GM19438 (cell line): ENCODE results near the gene MORC3.
"Not testable (repeated sequence)": the region's sequence is repeated elsewhere in the genome, so short reads cannot be mapped to it uniquely, and the experiment has no call there.

ENCODE experiments used
- ATAC-seq: cut with Tn5 transposase; IDR thresholded peaks from one replicate; pipeline ENCODE4 v1.9.1; 2021; ENCODE audit warnings: low read depth; ENCODE audit not compliant: unreplicated experiment

MORC3 gene

DNA sequence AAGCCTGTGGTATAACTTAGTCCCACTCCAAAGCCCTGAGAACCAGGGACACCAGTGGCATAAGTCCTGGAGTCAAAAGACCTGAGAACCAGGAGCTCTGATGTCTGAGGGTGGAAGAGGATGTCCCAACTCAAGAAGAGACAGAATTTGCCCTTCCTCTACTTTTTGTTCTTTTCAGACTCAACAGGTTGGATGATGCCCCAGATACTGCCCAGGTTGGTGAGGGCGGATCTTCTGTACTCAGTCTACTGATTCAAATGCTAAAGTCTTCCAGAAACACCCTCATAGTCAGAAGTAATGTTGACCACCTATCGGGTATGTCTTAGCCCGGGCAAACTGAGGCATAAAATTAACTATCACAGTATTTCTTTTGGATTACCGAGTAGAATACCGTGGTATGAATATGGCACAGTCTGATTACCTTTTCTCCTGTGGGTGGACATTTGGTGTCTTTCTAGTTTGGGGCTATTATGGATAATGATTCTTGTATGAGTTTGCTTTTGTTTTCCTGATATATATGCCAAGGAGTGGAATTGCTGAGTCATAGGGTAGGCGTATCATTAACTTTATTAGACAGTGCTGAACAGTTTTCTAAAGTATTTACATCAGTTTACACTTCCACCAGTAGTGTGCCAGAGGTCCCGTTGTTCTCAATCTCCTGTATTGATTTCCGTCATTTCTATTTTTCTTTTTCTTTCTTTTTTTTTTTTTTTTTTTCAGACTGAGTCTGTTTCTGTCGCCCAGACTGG, 62.0 kb downstream of the MORC3 start:
- ATAC-seq, result no peak

DNA sequence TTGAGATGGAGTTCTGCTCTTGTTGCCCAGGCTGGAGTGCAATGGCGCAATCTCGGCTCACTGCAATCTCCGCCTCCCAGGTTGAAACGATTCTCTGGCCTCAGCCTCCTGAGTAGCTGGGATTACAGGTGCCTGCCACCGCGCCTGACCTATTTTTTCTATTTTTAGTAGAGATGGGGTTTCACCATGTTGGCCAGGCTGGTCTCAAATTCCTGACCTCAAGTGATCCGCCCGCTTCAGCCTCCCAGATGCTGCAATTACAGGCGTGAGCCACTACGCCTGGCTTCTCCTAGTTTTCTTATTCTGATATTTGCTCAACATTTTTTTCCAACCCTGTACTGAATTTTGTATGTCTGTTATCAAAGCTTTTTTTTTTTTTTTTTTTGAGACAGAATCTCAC, 62.7 kb downstream of the MORC3 start:
- not testable (repeated sequence) for ATAC-seq

DNA sequence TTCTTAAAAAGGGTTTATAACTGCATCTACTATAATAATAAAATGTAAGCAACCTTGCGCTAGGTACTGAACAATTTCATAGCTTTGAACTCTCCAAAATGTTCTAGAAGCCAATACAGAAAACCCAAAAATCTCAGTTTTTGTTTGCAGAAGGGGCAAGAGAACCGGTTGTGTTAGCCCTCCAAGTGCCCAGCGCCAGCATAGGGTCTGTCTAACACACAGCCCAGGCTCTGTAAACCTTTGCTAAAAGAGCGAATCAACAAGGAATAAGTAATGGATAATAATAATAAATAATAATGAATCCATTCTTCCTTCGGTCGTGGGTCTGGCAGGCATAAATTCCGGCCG, 64.9 kb downstream of the MORC3 start:
- ATAC-seq, result peak; percentile 22

DNA sequence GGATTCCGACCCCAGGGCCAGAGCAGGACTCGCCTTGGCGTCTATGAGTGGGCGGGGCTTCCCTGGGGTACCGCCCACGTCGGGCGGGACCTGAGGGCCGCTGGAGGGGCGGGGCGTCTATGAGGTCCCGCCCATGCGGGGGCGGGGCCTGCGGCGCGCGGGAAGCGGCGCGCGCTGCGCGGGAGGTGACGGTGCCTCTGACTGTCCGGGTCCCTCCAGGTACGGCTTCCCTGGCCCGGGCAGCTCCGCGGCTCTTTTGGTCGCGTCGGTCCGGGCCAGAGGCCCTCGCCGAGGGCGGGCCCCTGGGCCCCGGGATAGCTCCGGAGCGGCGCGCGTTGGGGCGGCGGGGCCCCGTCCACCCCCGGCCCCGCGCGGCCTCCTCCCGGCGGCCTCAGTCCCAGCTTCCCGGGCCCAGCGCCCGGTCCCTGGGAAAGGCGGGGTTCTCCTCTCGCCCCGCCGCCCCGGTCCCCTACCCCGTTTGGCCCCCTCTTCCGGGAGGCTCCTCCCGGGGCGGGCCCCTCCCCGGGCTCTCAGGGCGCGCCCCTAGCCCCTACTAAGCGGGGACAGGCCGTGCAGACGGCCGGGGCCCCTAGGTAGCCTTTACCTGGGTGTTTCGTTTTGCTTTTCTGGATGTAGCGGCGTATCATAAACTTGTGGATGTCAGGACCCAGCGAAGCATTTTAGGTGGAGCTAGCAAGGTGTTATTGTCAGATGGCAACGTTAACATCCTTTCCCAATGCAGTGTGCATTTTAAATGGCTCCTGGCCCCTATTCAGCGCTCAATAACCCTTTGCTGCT, 65.4 kb downstream of the MORC3 start, which contains the start of gene CHAF1B:
Gene CHAF1B (plus strand): TSS at position 160 of the 798 bp plus-strand sequence. CDS start 745 bp downstream, outside the sequence.
- peak; percentile 74 for ATAC-seq

DNA sequence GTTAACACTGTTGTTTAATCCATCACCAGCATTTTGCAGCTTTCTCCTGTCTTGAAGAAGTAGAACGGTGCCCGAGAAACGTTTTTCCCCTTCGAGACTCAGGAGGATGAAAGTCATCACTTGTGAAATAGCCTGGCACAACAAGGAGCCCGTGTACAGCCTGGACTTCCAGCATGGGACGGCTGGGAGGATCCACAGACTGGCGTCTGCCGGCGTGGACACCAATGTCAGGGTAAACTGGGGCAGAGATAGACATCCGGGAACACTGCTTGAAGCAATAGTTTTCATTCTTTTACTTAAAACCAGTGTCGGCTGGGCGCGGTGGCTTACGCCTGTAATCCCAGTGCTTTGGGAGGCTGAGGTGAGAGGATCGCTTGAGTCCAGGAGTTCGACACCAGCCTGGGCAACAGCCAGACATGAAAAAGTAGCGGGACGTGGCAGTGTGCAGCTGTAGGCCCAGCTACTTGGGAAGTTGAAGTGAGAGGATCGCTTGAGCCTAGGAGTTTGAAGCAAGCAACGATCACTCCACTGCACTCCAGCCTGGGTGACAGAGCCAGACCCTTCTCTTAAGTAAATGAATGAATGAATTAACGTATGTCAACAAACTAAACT, 66.1 kb downstream of the MORC3 start:
- ATAC-seq, result no peak

DNA sequence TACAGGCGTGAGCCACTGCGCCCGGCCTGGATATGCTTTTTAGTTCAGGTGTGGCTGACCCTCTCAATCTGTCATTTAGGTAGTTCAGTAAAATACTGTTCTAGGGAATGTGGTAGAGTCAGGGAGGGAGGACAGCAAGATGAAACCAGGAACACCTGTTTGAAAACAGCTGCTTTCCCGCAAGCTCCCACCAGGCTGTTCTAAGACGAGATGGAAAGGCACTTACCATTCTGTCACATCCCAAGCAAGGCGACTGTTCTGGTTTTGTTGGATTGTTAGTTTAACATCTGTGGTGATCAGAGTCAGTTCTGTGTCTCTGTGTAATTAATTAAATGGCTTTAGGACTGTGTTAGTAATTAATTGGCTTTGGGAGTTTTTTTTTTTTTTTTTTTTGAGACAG, 68.1 kb downstream of the MORC3 start:
- no peak for ATAC-seq

DNA sequence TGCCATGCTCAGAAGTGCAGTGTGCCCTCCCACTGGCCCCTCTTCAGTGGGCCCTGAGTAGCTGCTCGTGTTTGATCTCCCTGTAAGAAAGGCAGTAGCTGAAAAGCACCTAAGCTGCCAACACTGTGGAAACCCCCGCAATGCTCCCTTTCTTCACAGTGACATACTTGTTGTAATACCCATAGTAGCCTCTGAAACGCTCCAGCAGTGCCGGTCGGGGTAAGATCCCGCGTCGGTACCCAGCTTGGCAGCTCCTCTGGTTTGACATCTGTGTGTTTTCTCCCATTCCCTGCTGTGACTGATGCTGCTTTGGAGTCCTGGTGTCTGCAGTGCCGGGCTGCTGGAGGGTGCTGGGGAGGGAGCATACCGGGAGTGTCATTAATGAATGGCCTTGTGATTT, 68.8 kb downstream of the MORC3 start:
- ATAC-seq, result no peak

DNA sequence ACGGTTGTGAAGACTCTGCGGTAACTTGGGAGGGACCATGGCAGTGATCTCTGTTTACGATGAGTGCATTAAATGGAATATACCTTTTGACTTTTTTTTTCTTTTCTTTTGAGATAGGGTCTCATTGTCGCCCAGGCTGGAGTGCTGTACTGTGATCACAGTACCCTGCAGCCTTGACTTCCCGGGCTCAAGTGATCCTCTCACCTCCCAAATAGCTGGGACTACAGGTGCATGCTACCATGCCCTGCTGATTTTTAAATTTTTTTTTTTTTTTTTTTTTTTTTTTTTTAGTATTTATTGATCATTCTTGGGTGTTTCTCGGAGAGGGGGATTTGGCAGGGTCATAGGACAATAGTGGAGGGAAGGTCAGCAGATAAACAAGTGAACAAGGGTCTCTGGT, 71.7 kb downstream of the MORC3 start:
- not testable (repeated sequence) for ATAC-seq

DNA sequence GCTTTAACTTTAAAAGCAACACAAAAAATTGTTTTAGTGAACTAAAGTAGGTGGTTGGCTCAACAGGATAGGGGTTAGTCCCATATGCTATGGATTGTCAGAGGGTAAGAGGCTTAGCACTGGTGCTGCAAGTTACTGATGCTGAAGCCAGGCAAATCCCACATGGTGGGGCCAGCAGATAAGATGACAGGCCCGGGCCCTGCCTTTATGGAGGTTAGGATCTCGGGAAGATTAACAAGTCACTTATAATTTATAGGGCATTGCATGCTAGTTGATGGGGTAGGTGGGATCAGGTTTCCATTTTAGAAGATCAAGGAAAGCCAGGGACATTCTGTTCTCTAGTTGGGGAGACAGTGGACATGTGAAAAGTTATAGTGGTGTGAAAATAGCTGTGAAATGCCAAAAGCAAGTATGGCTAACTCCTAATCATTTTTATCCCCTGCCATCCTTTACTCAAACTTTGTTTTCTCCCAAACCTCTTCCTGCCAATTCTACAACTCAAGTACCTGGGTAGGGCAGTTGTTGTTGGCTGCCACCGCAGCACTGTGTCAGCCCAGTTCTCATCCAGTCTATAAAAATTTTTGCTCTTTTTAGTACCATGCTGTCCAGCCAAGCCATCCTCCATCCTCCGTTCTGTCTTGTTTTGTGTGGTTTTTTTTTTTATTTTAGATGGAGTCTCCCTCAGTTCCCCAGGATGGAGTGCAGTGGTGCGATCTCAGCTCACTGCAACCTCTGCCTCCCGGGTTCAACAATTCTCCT, 75.5 kb downstream of the MORC3 start:
- no peak for ATAC-seq

DNA sequence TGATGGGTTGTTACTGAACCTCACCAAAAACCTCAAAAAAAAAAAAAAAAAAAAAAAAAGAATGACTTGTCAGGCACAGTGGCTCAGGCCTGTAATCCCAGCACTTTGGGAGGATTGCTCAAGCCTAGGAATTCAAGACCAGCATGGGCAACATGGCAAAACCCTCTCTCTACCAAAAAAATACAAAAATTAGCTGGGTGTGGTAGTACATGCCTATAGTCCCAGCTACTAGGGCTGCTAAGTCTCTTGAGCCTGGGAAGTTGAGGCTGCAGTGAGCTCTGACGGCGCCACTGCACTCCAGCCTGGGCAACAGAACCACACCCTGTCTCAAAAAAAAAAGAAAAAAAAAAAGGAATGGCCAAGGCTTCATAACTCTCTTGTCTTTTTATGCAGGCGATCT, 76.3 kb downstream of the MORC3 start:
- no peak for ATAC-seq

DNA sequence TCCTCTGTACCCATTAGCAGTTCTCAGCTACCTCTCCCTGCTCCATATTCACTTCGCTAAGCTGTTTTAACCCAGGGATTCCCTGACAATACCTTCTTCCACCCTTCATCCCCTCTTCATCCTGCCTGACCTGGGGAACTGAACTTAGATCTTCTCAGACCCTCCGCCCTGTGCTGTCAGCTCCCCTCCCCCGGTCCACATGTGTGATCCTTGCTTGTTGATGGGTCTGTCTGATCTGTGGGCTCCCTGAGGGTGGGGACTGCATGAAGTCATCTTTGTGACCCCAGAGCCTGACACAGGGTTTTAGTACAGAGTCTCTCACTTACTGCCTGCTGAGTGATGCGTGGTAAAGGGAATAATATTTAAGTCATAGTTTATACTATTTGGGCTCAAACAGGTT, 77.0 kb downstream of the MORC3 start:
- no peak for ATAC-seq

DNA sequence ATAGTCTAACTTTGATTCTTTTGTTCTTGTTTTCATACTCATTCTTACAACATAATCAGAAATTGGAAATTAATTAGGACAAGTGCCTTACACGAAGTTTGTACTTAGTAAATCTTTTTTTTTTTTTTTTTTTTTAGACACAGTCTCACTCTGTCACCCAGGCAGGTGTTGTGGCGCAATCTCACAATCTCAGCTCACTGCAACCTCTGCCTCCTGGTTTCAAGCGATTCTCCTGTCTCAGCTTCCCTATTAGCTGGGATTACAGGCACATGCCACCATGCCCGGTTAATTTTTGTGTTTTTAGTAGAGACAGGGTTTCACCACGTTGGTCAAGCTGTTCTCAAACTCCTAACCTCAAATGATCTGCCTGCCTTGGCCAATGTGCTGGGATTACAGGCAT, 77.6 kb downstream of the MORC3 start:
- ATAC-seq, result no peak

DNA sequence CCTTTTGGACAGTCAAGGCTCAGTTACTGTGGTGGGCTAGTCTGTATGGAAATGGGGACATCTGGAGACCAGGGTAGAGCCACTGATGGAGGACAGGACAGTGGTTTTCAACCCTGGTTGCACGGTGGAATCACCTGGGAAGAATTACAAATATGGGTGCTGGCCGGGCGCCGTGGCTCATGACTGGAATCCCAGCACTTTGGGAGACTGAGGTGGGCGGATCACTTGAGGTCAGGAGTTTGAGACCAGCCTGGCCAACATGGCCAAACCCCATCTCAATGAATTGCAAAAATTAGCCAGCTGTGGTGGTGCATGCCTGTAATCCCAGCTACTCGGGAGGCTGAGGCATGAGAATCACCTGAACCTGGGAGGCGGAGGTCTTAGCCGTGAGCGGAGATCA, 79.7 kb downstream of the MORC3 start:
- not testable (repeated sequence) for ATAC-seq

DNA sequence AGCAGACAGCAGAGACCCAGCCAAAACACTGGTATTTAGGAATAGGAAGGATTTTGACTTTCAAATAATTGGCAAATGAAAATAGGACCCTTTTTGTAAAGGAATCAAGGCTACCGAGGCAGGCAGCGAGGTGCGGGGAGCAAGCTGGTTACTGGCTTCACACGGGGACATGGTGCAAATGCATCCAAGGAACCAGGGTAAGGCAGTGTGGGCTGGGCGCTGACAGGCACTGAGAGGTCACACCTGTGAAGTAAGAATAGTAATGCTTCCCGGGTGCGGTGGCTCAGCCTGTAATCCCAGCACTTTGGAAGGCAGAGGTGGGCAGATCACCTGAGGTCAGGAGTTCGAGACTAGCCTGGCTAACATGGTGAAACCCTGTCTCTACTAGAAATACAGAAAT, 80.7 kb downstream of the MORC3 start:
- no peak for ATAC-seq

DNA sequence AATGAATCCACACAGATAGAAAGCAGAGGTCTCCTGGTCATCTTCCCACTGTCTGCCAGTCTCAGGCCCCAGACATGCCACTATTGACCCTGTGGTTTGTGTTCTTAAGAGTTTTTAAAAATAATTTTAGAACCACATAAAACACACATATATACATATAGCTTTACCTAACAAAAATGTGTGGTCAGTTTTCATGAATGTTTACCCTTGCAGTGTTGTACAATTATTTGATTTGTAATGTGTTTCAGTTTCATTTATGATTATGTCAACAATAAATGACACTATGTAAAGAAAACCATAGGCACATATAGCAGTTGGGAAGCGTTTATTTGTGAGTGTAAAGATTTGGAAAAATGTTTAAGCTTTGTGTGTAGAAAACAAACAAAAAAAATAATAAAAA, 82.3 kb downstream of the MORC3 start:
- ATAC-seq, result no peak

DNA sequence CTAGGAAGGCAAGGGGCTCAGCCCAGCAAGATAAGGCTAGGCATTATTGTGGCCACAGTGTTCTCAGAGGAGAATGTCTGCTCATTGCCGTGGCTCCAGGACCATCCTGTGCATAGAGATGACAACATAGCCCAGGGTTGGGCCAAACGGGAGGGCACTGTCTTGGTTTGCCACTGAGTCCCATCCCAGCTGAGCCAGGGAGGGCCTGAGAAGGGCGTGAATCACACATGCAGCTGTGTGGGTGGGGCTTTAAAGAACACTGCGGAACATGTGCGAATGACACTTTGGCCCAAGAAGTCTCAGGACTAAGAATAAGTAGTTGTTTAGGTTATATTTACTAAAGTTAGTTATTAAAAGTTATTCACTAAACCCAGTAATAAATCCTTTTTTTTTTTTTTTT, 83.7 kb downstream of the MORC3 start:
- no peak for ATAC-seq

DNA sequence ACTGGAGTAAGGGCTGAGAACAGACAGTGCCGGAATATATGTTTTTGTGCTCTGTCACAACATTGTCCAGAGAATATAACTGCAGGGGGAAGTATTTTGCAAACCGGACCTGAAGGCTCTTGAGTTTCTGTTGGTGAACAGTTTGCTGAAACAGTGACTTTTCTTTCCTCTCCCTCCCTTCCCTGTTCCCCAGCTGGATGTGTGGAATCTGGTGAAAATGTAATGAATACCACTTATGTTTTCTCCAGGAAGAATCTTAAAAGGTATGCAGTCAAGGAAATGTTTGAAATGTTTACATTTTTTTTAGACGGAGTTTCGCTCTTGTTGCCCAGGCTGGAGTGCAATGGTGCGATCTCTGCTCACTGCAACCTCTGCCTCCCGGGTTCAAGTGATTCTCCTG, 88.6 kb downstream of the MORC3 start:
- no peak for ATAC-seq

DNA sequence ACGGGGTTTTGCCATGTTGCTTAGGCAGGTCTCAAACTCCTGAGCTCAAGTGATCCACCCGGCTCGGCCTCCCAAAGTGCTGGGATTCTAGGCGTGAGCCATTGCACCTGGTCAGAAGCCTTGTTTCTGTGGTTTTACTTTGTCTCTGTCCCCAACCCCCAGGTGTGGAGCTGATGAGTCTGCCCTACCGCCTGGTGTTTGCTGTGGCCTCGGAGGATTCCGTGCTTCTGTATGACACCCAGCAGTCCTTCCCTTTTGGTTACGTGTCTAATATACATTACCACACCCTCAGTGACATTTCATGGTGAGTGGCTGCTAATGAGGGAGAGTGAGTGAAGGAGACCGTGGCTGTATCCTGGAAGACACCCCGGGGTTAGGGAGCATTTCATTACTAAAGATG, 91.3 kb downstream of the MORC3 start:
- no peak for ATAC-seq

DNA sequence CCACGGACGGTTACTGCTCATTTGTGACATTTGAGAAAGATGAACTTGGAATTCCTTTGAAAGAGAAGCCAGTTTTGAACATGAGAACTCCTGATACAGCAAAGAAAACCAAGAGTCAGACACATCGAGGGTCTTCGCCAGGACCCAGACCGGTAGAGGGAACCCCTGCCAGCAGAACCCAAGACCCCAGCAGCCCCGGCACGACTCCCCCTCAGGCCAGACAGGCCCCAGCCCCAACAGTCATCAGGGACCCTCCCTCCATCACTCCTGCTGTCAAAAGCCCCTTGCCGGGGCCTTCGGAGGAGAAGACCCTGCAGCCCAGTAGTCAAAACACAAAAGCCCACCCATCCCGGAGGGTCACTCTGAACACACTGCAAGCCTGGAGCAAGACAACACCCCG, 92.9 kb downstream of the MORC3 start:
- ATAC-seq, result no peak

DNA sequence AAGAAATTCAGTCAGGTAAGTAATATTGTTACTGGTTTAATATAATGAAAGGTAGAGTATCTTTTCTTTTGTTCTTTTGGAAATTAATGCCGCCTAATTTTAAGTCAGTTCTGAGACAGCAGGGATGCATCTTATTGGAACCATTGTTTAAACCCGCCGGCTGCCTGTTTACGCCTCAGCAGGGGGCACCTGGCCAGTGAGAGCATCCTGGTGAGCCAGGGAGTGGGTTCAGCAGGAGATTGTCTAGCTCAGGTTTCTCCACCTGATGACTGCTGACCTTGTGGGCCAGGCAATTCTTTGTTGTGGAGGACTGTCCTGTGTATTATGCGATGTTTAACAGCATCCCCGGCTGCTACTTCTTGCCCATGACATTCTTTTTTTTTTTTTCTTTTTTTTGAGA, 95.4 kb downstream of the MORC3 start:
- no peak for ATAC-seq

DNA sequence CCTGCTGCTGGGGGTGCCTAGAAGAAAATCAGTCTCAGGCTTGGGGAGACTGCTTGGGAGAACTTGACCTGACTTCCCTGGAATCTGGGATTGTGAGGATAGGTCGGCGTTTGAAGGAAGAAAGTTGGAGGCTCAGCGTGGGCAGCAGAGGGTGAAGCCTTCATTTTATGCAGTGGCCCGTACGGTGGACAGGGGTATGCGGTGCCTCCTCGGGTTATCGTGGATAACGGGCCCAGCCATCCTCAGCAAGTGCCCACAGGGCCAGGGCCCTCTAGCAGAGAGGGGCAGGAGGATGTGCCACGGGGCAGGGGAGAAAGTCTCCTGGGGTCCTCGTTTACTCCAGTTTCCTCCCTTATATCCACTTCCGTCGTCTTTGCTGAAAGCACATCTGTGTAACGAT, 99.2 kb downstream of the MORC3 start:
- no peak for ATAC-seq
